IMR-90 (cell line): ENCODE measurements around the gene NDST3. TPM values are rescaled to one million over a fixed set of nuclear protein-coding genes. Genes with fewer than 3 reads are reported as not detected.

ENCODE experiments used
- ATAC-seq: fragments of 200-7000 bp; cut with Tn5 transposase; 2 replicates; pipeline ENCODE4 v1.9.1; 2020; ENCODE audit warnings: low read depth, mild to moderate bottlenecking, moderate library complexity
- BruUV-seq: library from RNA; stranded (reverse); fragments of 400-500 nt; replicated peaks from 2 replicates; lab custom pipeline; 2021; lab: Mats Ljungman, UMichigan
- CTCF ChIA-PET: fragments of 300-600 bp; formaldehyde crosslinking; extraction: SDS; loops from one replicate; lab custom pipeline; 2021; ENCODE audit warnings: antibody characterized with exemption; lab: Yijun Ruan, JAX
- POLR2A ChIA-PET: fragments of 300-600 bp; sonication (Branson Sonifier 250); formaldehyde crosslinking; loops from one replicate; lab custom pipeline; 2022; ENCODE audit warnings: antibody characterized with exemption; ENCODE audit not compliant: unreplicated experiment; lab: Charles Lee
- DNase-seq: peaks from one replicate; pipeline ENCODE4 v3.0.0; 2013
- H2AFZ ChIP-seq: replicated peaks from 2 replicates; pipeline ENCODE3; 2013; ENCODE audit warnings: low read length, mild to moderate bottlenecking; ENCODE audit not compliant: poor library complexity
- H2AK5ac ChIP-seq: 2 replicates; pipeline ENCODE4 v1.6.1; 2013; ENCODE audit warnings: low read depth, low read length, inconsistent platforms
- H2AK9ac ChIP-seq: replicated peaks from 2 replicates; pipeline ENCODE3; 2013; ENCODE audit warnings: mild to moderate bottlenecking, low read depth, low read length, moderate library complexity; ENCODE audit not compliant: poor library complexity
- H2BK120ac ChIP-seq: 2 replicates; pipeline ENCODE4 v1.6.1; 2013; ENCODE audit warnings: low read depth, low read length, inconsistent platforms
- H2BK15ac ChIP-seq: 3 replicates; pipeline ENCODE4 v1.6.1; 2013; ENCODE audit warnings: low read depth, low read length, inconsistent platforms
- H2BK20ac ChIP-seq: 2 replicates; pipeline ENCODE4 v1.6.1; 2013; ENCODE audit warnings: low read depth, mild to moderate bottlenecking, inconsistent platforms, low read length, moderate library complexity
- H2BK5ac ChIP-seq: 2 replicates; pipeline ENCODE4 v1.6.1; 2013; ENCODE audit warnings: mild to moderate bottlenecking, low read depth, low read length, inconsistent platforms; ENCODE audit not compliant: poor library complexity, severe bottlenecking
- H3K14ac ChIP-seq: replicated peaks from 2 replicates; pipeline ENCODE4 v1.6.1; 2013; ENCODE audit warnings: low read depth, low read length, inconsistent platforms
- H3K18ac ChIP-seq: 2 replicates; pipeline ENCODE4 v1.6.1; 2013; ENCODE audit warnings: low read depth, low read length, control low read depth
- H3K23ac ChIP-seq: 2 replicates; pipeline ENCODE4 v1.6.1; 2013; ENCODE audit warnings: low read depth, low read length, inconsistent platforms
- H3K27ac ChIP-seq: 2 replicates; pipeline ENCODE4 v1.5.1; 2013; ENCODE audit warnings: mild to moderate bottlenecking, control low read depth, low read length; ENCODE audit not compliant: insufficient read depth
- H3K27me3 ChIP-seq: 2 replicates; pipeline ENCODE4 v1.6.1; 2013; ENCODE audit warnings: low read length; ENCODE audit not compliant: control insufficient read depth, insufficient read depth
- H3K36me3 ChIP-seq: 2 replicates; pipeline ENCODE4 v1.6.1; 2013; ENCODE audit warnings: low read length, mixed read lengths; ENCODE audit not compliant: control insufficient read depth, insufficient read depth
- H3K4ac ChIP-seq: 2 replicates; pipeline ENCODE4 v1.6.1; 2013; ENCODE audit warnings: low read depth, low read length, inconsistent platforms
- H3K4me1 ChIP-seq: 2 replicates; pipeline ENCODE4 v1.6.1; 2013; ENCODE audit warnings: low read length, mixed read lengths; ENCODE audit not compliant: control insufficient read depth, insufficient read depth
- H3K4me2 ChIP-seq: 2 replicates; pipeline ENCODE4 v1.6.1; 2013; ENCODE audit warnings: low read depth, mild to moderate bottlenecking, control low read depth, low read length, moderate library complexity
- H3K4me3 ChIP-seq: 2 replicates; pipeline ENCODE4 v1.5.1; 2013; ENCODE audit warnings: low read depth, mild to moderate bottlenecking, control low read depth, low read length, moderate library complexity; ENCODE audit not compliant: insufficient read depth
- H3K56ac ChIP-seq: 2 replicates; pipeline ENCODE4 v1.6.1; 2013; ENCODE audit warnings: low read length, inconsistent platforms; ENCODE audit not compliant: insufficient read depth; ENCODE audit errors: extremely low read depth
- H3K79me1 ChIP-seq, 2 experiments: 2 replicates each; pipeline ENCODE4 v1.6.1; 2013; ENCODE audit warnings: low read length in 2 of 2, inconsistent platforms in 1 of 2, low read depth in 1 of 2
- H3K9ac ChIP-seq: 2 replicates; pipeline ENCODE4 v1.6.1; 2013; ENCODE audit warnings: low read depth, low read length, control low read depth
- H3K9me1 ChIP-seq: 2 replicates; pipeline ENCODE4 v1.6.1; 2013; ENCODE audit warnings: low read length, inconsistent platforms; ENCODE audit not compliant: insufficient read depth
- H3K9me3 ChIP-seq: 2 replicates; pipeline ENCODE4 v1.6.1; 2013; ENCODE audit warnings: low read length; ENCODE audit not compliant: control insufficient read depth, insufficient read depth
- H4K20me1 ChIP-seq: 2 replicates; pipeline ENCODE4 v1.6.1; 2013; ENCODE audit warnings: low read length, inconsistent platforms; ENCODE audit not compliant: insufficient read depth
- H4K5ac ChIP-seq: 2 replicates; pipeline ENCODE4 v1.6.1; 2013; ENCODE audit warnings: mild to moderate bottlenecking, low read depth, low read length, control low read depth
- H4K8ac ChIP-seq, 2 experiments: 2 replicates each; pipeline ENCODE4 v1.6.1; 2013; ENCODE audit warnings: low read depth in 2 of 2, low read length in 2 of 2, control low read depth in 1 of 2, inconsistent platforms in 1 of 2
- H4K91ac ChIP-seq: 2 replicates; pipeline ENCODE4 v1.6.1; 2013; ENCODE audit warnings: low read depth, low read length, inconsistent platforms; ENCODE audit not compliant: insufficient read depth
- BHLHE40 ChIP-seq: fragments of 150-350 bp; IDR thresholded peaks from 2 replicates; pipeline ENCODE4 v1.6.1; 2016; ENCODE audit warnings: mild to moderate bottlenecking, low read depth, low read length
- CEBPB ChIP-seq: IDR thresholded peaks from 2 replicates; pipeline ENCODE4 v1.6.1; 2012; ENCODE audit warnings: low read depth, low read length, improper control_type of control experiment
- FOS ChIP-seq: fragments of 150-350 bp; IDR thresholded peaks from 2 replicates; pipeline ENCODE4 v1.6.1; 2016; ENCODE audit warnings: low read depth, low read length
- MXI1 ChIP-seq: IDR thresholded peaks from 2 replicates; pipeline ENCODE4 v1.6.1; 2012; ENCODE audit warnings: low read depth, mild to moderate bottlenecking, low read length, moderate library complexity, borderline replicate concordance
- NFE2L2 ChIP-seq: fragments of 150-350 bp; IDR thresholded peaks from 2 replicates; pipeline ENCODE4 v1.6.1; 2016; ENCODE audit warnings: low read depth, mild to moderate bottlenecking, low read length
- POLR2A ChIP-seq: IDR thresholded peaks from 2 replicates; pipeline ENCODE4 v1.6.1; 2012; ENCODE audit warnings: mild to moderate bottlenecking, low read depth, low read length
- RAD21 ChIP-seq: IDR thresholded peaks from 2 replicates; pipeline ENCODE4 v1.6.1; 2012; ENCODE audit warnings: low read length, improper control_type of control experiment
- RCOR1 ChIP-seq: IDR thresholded peaks from 2 replicates; pipeline ENCODE4 v1.6.1; 2012; ENCODE audit warnings: mild to moderate bottlenecking, low read length, improper control_type of control experiment; ENCODE audit not compliant: insufficient replicate concordance
- RFX5 ChIP-seq: IDR thresholded peaks from 2 replicates; pipeline ENCODE4 v1.8.0; 2012; ENCODE audit warnings: low read depth, mild to moderate bottlenecking, low read length, moderate library complexity
- SMC3 ChIP-seq: fragments of 150-350 bp; IDR thresholded peaks from 2 replicates; pipeline ENCODE4 v1.6.1; 2016; ENCODE audit warnings: low read depth, mild to moderate bottlenecking, antibody characterized with exemption, low read length, moderate library complexity
- WGBS, 2 experiments: methylation state at CpG; one replicate each; pipeline versions ENCODE4 v1.1.5 to v1.1.7; 2013; ENCODE audit warnings: missing lambda C conversion rate in 2 of 2; ENCODE audit not compliant: insufficient read length in 1 of 2; ENCODE audit errors: extremely low coverage in 2 of 2; 5-methylcytosine and 5-hydroxymethylcytosine counted together
- dilution Hi-C: fragments of 300-500 bp; cut with HindIII; formaldehyde crosslinking; loops from one replicate; pipeline ENCODE4 v1.14.3; 2018; ENCODE audit warnings: low sequenced_read_pairs; ENCODE audit not compliant: unreplicated experiment
- in situ Hi-C: fragments of 300-500 bp; cut with MboI; formaldehyde crosslinking; loops from 3 replicates; pipeline ENCODE4 v1.14.3; 2019; ENCODE audit warnings: low sequenced_read_pairs, inconsistent platforms, mixed read lengths
- intact Hi-C: fragments of 100-400 bp; cut with micrococcal nuclease; formaldehyde crosslinking; loops from 2 replicates; pipeline ENCODE4 v1.10.0; 2022
- polyA plus RNA-seq, 3 experiments: library from polyadenylated mRNA; depleted of rRNA; stranded (reverse); fragments of >200 nt; gene quantifications; 2 replicates each; pipeline ENCODE4 v1.2.3, GENCODE V29; 2012; ENCODE audit warnings: low replicate concordance in 1 of 3
- total RNA-seq: library from RNA; depleted of rRNA; stranded (reverse); fragments of >200 nt; gene quantifications from 2 replicates; pipeline ENCODE4 v1.2.3, GENCODE V29; 2012
- TF ChIP-seq, protein P1 (sequence below): fragments of 150-350 bp; IDR thresholded peaks from 2 replicates; pipeline ENCODE4 v1.6.1; 2016; ENCODE audit warnings: low read depth, mild to moderate bottlenecking, low read length, moderate library complexity, borderline replicate concordance

The NDST3 gene
- total and polyA plus RNA-seq, 2 of the 4 experiments (the other 2 are of a cell fraction): 0.10 to 0.18 TPM

GRCh38 chr4:118276580-118276979 lies 242.3 kb downstream of the NDST3 start:
- no peak overlapping the region for H3K4ac ChIP-seq
- no peak overlapping the region for H2AFZ ChIP-seq
- H3K27ac ChIP-seq: no peak overlapping the region
- H3K36me3 ChIP-seq: peaks cover 5% of the 10 kb centered on the region; the same call in 1 of the 2 replicates
- no peak overlapping the region for H3K56ac ChIP-seq
- H4K8ac ChIP-seq: no peak overlapping the region
- DNase-seq: no peak
- peaks cover 2% of the 10 kb centered on the region for H3K27me3 ChIP-seq
- TF ChIP-seq BHLHE40: no peak
- no peak for TF ChIP-seq SMC3
- TF ChIP-seq CEBPB: no peak
- TF ChIP-seq RFX5: no peak
- TF ChIP-seq POLR2A: no peak
- TF ChIP-seq RCOR1: no peak
- TF ChIP-seq MXI1: no peak
- TF ChIP-seq FOS: no peak
- TF ChIP-seq, protein P1, sequence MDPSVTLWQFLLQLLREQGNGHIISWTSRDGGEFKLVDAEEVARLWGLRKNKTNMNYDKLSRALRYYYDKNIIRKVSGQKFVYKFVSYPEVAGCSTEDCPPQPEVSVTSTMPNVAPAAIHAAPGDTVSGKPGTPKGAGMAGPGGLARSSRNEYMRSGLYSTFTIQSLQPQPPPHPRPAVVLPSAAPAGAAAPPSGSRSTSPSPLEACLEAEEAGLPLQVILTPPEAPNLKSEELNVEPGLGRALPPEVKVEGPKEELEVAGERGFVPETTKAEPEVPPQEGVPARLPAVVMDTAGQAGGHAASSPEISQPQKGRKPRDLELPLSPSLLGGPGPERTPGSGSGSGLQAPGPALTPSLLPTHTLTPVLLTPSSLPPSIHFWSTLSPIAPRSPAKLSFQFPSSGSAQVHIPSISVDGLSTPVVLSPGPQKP: no peak
- TF ChIP-seq NFE2L2: no peak
- TF ChIP-seq RAD21: no peak
- WGBS, 2 experiments: no CpG with 5 or more reads among the region's 2 CpGs
- no peak for ATAC-seq
- ChIA-PET POLR2A (no interaction called here), CTCF (no interaction called here)
- no peak overlapping the region for H2BK5ac ChIP-seq
- no peak overlapping the region for H2BK20ac ChIP-seq
- no peak overlapping the region for H3K4me3 ChIP-seq
- H3K4me1 ChIP-seq: peaks cover 2% of the 10 kb centered on the region; the same call in 1 of the 2 replicates
- intact Hi-C loops: no loop called here
- H3K23ac ChIP-seq: no peak overlapping the region
- no peak overlapping the region for H2BK15ac ChIP-seq
- dilution Hi-C loops: no loop called here
- BruUV-seq: no TSS peak
- peaks cover 11 to 14% of the 10 kb centered on the region in 2 experiments; a peak in 3 of 4 replicates for H3K79me1 ChIP-seq
- H2BK120ac ChIP-seq: no peak overlapping the region
- H4K91ac ChIP-seq: no peak overlapping the region
- in situ Hi-C loops: loop anchor here (25.0 kb wide), 1 partner anchor 236 kb away; no protein-coding TSS in a partner anchor
- H4K5ac ChIP-seq: no peak overlapping the region
- no peak overlapping the region for H3K14ac ChIP-seq
- H3K9me3 ChIP-seq: no peaks in the 10 kb centered on the region
- no peak overlapping the region for H2AK5ac ChIP-seq
- no peaks in the 10 kb centered on the region for H3K9me1 ChIP-seq
- peaks cover 10% of the 10 kb centered on the region; the same call in 1 of the 2 replicates for H4K20me1 ChIP-seq
- H3K9ac ChIP-seq: no peak overlapping the region
- no peak overlapping the region for H3K18ac ChIP-seq
- H3K4me2 ChIP-seq: no peak overlapping the region
- no peak overlapping the region for H2AK9ac ChIP-seq
